Endothelial cell of umbilical vein (primary cell): ENCODE data around the gene SIRT2. TPM values are rescaled to one million over a fixed set of nuclear protein-coding genes. Genes with fewer than 3 reads are reported as not detected.

ENCODE experiments used
- BruUV-seq: library from RNA; stranded (reverse); fragments of 400-500 nt; replicated peaks from 2 replicates; lab custom pipeline; 2021; lab: Mats Ljungman, UMichigan
- CTCF ChIA-PET: fragments of 300-600, 350-600 bp; sonication (Branson Sonifier 250); formaldehyde crosslinking; loops from one replicate; lab custom pipeline; 2021; ENCODE audit warnings: antibody characterized with exemption, inconsistent platforms; lab: Charles Lee
- POLR2A ChIA-PET: fragments of 300-600, 350-600 bp; sonication (Branson Sonifier 250); formaldehyde crosslinking; loops from one replicate; lab custom pipeline; 2021; ENCODE audit warnings: antibody characterized with exemption, inconsistent platforms; lab: Charles Lee
- DNase-seq: peaks from one replicate; pipeline ENCODE4 v3.0.0-alpha.2; 2011; ENCODE audit warnings: low read depth, low spot score
- FAIRE-seq: peaks from 2 replicates; lab custom pipeline; 2011; peaks lifted over from hg19 to GRCh38; lab: Jason Lieb, UNC
- H2AFZ ChIP-seq: 2 replicates; pipeline ENCODE4 v1.6.0; 2012; ENCODE audit warnings: low read depth, low read length, control low read depth, inconsistent platforms
- H3K27ac ChIP-seq: 2 replicates; pipeline ENCODE4 v1.5.1; 2011; ENCODE audit warnings: low read depth, mild to moderate bottlenecking, control low read depth, low read length, moderate library complexity; ENCODE audit not compliant: insufficient read depth
- H3K27me3 ChIP-seq, 2 experiments: 2 replicates each; pipeline versions ENCODE4 v1.6.0 to v1.6.1; 2011; ENCODE audit warnings: low read length in 2 of 2, mixed read lengths in 1 of 2; ENCODE audit not compliant: control insufficient read depth in 2 of 2, insufficient read depth in 2 of 2
- H3K36me3 ChIP-seq, 2 experiments: 2 replicates in 1 of 2; 3 replicates in 1 of 2; pipeline ENCODE4 v1.5.1; 2011; ENCODE audit warnings: low read length in 2 of 2, mild to moderate bottlenecking in 1 of 2, moderate library complexity in 1 of 2; ENCODE audit not compliant: control insufficient read depth in 2 of 2, insufficient read depth in 2 of 2; ENCODE audit errors: extremely low read depth in 1 of 2
- H3K4me1 ChIP-seq: 3 replicates; pipeline ENCODE4 v1.5.1; 2011; ENCODE audit warnings: mild to moderate bottlenecking, low read length; ENCODE audit not compliant: control insufficient read depth, insufficient read depth; ENCODE audit errors: extremely low read depth
- H3K4me2 ChIP-seq: 2 replicates; pipeline ENCODE4 v1.6.1; 2011; ENCODE audit warnings: low read length, control low read depth, mixed read lengths; ENCODE audit not compliant: insufficient read depth
- H3K4me3 ChIP-seq, 3 experiments: fragments of 200-600 bp in 1 of 3; sonication (generic), shearing (Covaris generic) in 1 of 3; replicated peaks in 1 of 3; 2 replicates each; pipeline ENCODE4 v1.5.1; 2011 to 2016; ENCODE audit warnings: control low read depth in 3 of 3, low read length in 3 of 3, mild to moderate bottlenecking in 2 of 3, inconsistent platforms in 1 of 3, low read depth in 1 of 3, moderate library complexity in 1 of 3; ENCODE audit not compliant: insufficient read depth in 1 of 3
- H3K79me2 ChIP-seq: 2 replicates; pipeline ENCODE4 v1.6.0; 2012; ENCODE audit warnings: low read length, inconsistent platforms; ENCODE audit not compliant: control insufficient read depth, insufficient read depth
- H3K9ac ChIP-seq: replicated peaks from 2 replicates; pipeline ENCODE3; 2011; ENCODE audit warnings: low read length, control low read depth; ENCODE audit not compliant: insufficient read depth; ENCODE audit errors: extremely low read depth
- H3K9me1 ChIP-seq: replicated peaks from 3 replicates; pipeline ENCODE4 v1.6.0; 2011; ENCODE audit warnings: mild to moderate bottlenecking, low read length; ENCODE audit not compliant: control insufficient read depth, insufficient read depth; ENCODE audit errors: extremely low read depth
- H3K9me3 ChIP-seq: replicated peaks from 2 replicates; pipeline ENCODE4 v1.5.1; 2012; ENCODE audit warnings: low read length, inconsistent platforms; ENCODE audit not compliant: control insufficient read depth, insufficient read depth
- H4K20me1 ChIP-seq: replicated peaks from 2 replicates; pipeline ENCODE3; 2011; ENCODE audit warnings: mild to moderate bottlenecking, low read length; ENCODE audit not compliant: control insufficient read depth, insufficient read depth; ENCODE audit errors: extremely low read depth
- CTCF ChIP-seq, 2 donors: IDR thresholded peaks; 1 replicate in 1 of 2; 2 replicates in 1 of 2; pipeline ENCODE4 v1.5.1; 2011; ENCODE audit warnings: low read length in 2 of 2, mild to moderate bottlenecking in 2 of 2, moderate library complexity in 2 of 2, control low read depth in 1 of 2, inconsistent platforms in 1 of 2, low read depth in 1 of 2; ENCODE audit not compliant: insufficient read depth in 1 of 2; ENCODE audit errors: extremely low read depth in 1 of 2
- EZH2 ChIP-seq: IDR thresholded peaks from 2 replicates; pipeline ENCODE4 v1.6.1; 2012; ENCODE audit warnings: borderline replicate concordance, low read depth, mild to moderate bottlenecking, moderate library complexity, low read length, inconsistent platforms; ENCODE audit not compliant: severe bottlenecking
- FOS ChIP-seq: IDR thresholded peaks from 2 replicates; pipeline ENCODE4 v1.6.1; 2011; ENCODE audit warnings: mild to moderate bottlenecking, low read length, moderate library complexity, borderline replicate concordance; ENCODE audit not compliant: insufficient read depth
- GATA2 ChIP-seq: IDR thresholded peaks from 2 replicates; pipeline ENCODE4 v1.7.0; 2011; ENCODE audit warnings: low read depth, mild to moderate bottlenecking, moderate library complexity, mixed read lengths, low read length; ENCODE audit not compliant: insufficient read length, insufficient read depth
- JUN ChIP-seq: IDR thresholded peaks from 2 replicates; pipeline ENCODE4 v1.6.1; 2011; ENCODE audit warnings: borderline replicate concordance, low read depth; ENCODE audit not compliant: insufficient read length, insufficient read depth
- MYC ChIP-seq: IDR thresholded peaks from one replicate; pipeline ENCODE4 v1.6.1; 2011; ENCODE audit warnings: mild to moderate bottlenecking, low read depth, low read length
- POLR2A ChIP-seq: IDR thresholded peaks from 2 replicates; pipeline ENCODE4 v1.6.1; 2012; ENCODE audit warnings: low read depth, mild to moderate bottlenecking, control low read depth, low read length
- POLR2AphosphoS5 ChIP-seq: IDR thresholded peaks from 2 replicates; pipeline ENCODE4 v1.6.1; 2012; ENCODE audit warnings: low read depth, mild to moderate bottlenecking, control low read depth, low read length, moderate library complexity; ENCODE audit not compliant: insufficient read depth
- dilution Hi-C: fragments of 300-500 bp; cut with MboI; formaldehyde crosslinking; loops from one replicate; pipeline ENCODE4 v1.15.0; 2019; ENCODE audit warnings: low sequenced_read_pairs; ENCODE audit not compliant: extremely low pct_ligation_motif_present
- intact Hi-C: fragments of 100-400 bp; cut with micrococcal nuclease; formaldehyde crosslinking; loops from one replicate; pipeline ENCODE4 v1.10.0; 2022
- polyA plus RNA-seq, 4 experiments: library from polyadenylated mRNA; depleted of rRNA in 3 of 4; stranded (reverse) in 3 of 4; unstranded in 1 of 4; fragments of >200 nt; gene quantifications; 2 replicates each; pipeline versions ENCODE4 v1.2.1 to v1.2.3, GENCODE V29; 2011 to 2012; ENCODE audit warnings: missing spikeins in 1 of 4
- total RNA-seq: library from RNA; stranded (reverse); gene quantifications from 2 replicates; pipeline ENCODE4 v1.2.3, GENCODE V29; 2021
- TF ChIP-seq, protein P1 (sequence below): IDR thresholded peaks from 2 replicates; pipeline ENCODE4 v1.6.1; 2011; ENCODE audit not compliant: insufficient read depth, insufficient read length

Gene SIRT2
- total and polyA plus RNA-seq, 2 donors (not counting 3 experiments of a cell fraction or from before 2014, with no cell fraction given), result 47.6 to 72.5 TPM

DNA sequence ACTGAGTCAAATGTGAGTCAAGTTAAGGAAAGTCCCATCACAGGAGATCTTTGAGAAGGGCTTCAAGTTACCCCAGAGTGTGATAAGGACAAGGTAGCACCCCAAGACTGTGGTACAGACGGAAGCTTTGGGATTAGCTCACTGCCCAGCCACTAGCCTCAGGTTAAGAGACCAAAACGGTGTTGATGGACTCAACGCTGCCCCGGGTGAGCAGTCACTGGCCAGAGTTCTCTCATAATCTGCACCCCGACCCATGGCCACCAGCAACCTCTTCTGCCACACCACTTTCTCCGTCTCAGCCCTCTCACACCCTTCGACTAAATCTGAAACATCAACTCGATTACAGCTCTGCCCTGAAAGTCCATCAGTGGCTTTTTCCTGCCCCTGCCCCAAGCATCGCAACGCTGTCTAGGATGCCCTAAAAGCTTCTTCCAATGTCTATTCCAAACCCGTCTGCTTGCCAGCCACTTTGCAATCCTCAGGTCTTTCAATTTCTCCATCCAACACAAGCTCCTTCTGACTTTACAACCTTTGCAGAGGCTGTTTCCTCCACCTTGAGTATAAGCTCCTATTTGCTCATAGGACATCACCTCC is 55.2 kb downstream of the SIRT2 start:
- H3K36me3 ChIP-seq, result peaks cover 48 to 71% of the 10 kb centered on the region in 2 experiments
- POLR2A ChIA-PET, result interaction anchor here (0.6 to 1.7 kb wide), 2 partner anchors 12 to 111 kb away, joined by 3 to 4 read pairs; partner anchors contain the start of gene ECH1

More for the DNA sequence above, 55.2 kb downstream of the SIRT2 start:
- FAIRE-seq (no peak), DNase-seq (no peak)
- H3K4me3 ChIP-seq, result no peak overlapping the region
- no peak overlapping the region for H3K27ac ChIP-seq
- no peaks in the 10 kb centered on the region for H4K20me1 ChIP-seq
- TF ChIP-seq GATA2 (no peak), JUN (no peak), POLR2A (no peak), EZH2 (no peak), CTCF (IDR thresholded peaks at IDR 0.05; ENCODE audit: extremely low read depth in 1 of 2, insufficient read depth in 1 of 2, low read depth in 1 of 2, low read length in 2 of 2) (no peak), MYC (no peak), POLR2AphosphoS5 (no peak), FOS (no peak)
- TF ChIP-seq, protein P1, sequence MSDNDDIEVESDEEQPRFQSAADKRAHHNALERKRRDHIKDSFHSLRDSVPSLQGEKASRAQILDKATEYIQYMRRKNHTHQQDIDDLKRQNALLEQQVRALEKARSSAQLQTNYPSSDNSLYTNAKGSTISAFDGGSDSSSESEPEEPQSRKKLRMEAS, result no peak
- no peak overlapping the region for H3K4me2 ChIP-seq
- H3K4me1 ChIP-seq, result peaks cover 18% of the 10 kb centered on the region
- dilution Hi-C loops (no loop called here), intact Hi-C loops (no loop called here)
- CTCF ChIA-PET, result interaction anchor here (0.6 kb wide), 1 partner anchor 24 kb away, joined by 3 read pairs; no protein-coding TSS in a partner anchor
- no TSS peak for BruUV-seq
- H2AFZ ChIP-seq, result no peak overlapping the region
- no peaks in the 10 kb centered on the region for H3K9me1 ChIP-seq
- peaks cover 77% of the 10 kb centered on the region for H3K79me2 ChIP-seq
- H3K27me3 ChIP-seq, result no peaks in the 10 kb centered on the region
- no peaks in the 10 kb centered on the region for H3K9me3 ChIP-seq
- H3K9ac ChIP-seq, result no peak overlapping the region
